ENCODE measurements around the gene COMMD7. TPM values are rescaled to one million over a fixed set of nuclear protein-coding genes. Genes with fewer than 3 reads are reported as not detected.

The COMMD7 gene
- 36.3 and 37.7 TPM in 2 replicates for total RNA-seq

DNA sequence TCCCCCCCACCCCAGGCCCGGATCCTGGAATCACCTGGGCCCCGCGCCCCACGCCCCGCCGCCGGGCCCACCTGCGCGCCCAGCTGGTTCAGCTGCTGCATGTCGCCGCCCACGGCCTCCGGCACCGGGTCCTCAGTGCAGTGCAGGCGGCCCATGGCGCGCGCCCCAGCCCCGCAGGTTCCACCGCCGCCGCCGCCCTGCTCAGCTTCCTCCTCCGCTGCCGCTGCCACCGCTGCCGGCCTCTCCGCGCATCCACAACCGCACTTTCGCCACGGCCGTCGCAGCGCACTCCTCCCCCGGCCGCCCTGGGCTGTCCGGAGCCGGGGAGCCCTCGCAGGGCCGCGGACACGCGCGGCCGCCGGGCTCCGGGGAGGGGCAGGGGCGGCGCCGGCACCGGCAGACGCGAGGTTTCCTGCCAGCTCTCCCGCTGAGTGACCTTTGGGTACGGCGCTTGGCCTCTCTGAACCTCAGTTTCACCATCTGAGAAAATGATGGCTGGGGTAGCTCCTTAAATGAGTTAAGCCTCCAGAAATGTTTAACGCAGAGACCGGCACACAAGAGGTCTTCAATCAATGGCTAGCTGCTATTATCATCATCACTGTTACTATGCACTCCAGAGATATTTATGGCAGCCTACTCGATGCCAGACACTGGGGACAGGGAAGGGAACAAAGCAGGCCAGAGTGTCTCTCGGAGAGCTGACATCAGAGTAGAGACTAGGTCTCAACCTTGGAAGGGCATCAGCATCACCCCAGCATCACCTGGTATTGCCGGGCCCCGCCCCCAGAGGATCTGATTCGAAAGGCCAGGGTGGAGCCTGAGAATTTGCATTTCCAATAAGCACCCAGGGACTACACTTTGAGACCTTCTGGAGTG, at the start of gene COMMD7:
Gene COMMD7 (minus strand): TSS at position 231 of the 876 bp plus-strand sequence. CDS start 76 bp downstream, at position 155.
- intact Hi-C loops (cut with micrococcal nuclease) = loop anchor here (2.0 to 5.0 kb wide), 3 partner anchors 19 to 206 kb away; partner anchors contain the start of gene DNMT3B
- no peaks in the 10 kb centered on the region for H3K9me3 Mint-ChIP-seq

GRCh38 chr20:32792731-32793458, 49.6 kb upstream of the COMMD7 start:
- intact Hi-C loops (cut with micrococcal nuclease) = loop anchor here (10.0 kb wide), 1 partner anchor 102 kb away; no protein-coding TSS in a partner anchor
- no peak overlapping the region for H3K27ac Mint-ChIP-seq
- no peaks in the 10 kb centered on the region for H3K9me3 Mint-ChIP-seq

More for the DNA sequence above, at the start of gene COMMD7:
- H3K27me3 Mint-ChIP-seq = no peaks in the 10 kb centered on the region
- peak; percentile 92 for DNase-seq
- peak within 1 kb of the TSS; percentile 93 for H3K4me3 Mint-ChIP-seq
- peaks cover 32% of the 10 kb centered on the region for H3K4me1 Mint-ChIP-seq
- H3K36me3 Mint-ChIP-seq (ENCODE audit: low read depth) = peaks cover 5% of the 10 kb centered on the region
- peak within 1 kb of the TSS; percentile 99 for H3K27ac Mint-ChIP-seq

DNA sequence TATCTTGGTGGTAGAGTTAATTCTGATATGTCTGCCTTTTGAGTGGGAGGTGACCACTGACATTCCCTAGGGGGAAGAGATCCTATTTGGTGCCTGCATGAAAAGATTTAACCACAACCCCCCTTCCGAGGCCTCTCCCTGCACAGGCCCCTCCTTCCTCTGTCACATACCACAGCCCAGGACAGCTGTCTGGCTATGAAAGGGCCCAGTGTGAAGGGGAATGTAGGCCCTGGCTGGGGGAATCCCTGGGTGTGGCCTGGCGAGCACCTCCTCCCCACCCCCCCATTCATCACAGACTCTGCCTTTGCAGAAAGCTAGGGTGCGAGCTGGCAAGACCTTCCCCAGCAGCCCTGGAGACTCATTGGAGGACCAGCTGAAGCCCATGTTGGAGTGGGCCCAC, 49.0 kb upstream of the COMMD7 start:
- intact Hi-C loops (cut with micrococcal nuclease) = loop anchor here (10.0 kb wide), 1 partner anchor 102 kb away; no protein-coding TSS in a partner anchor
- Mint-ChIP-seq H3K4me1 (peaks cover 26% of the 10 kb centered on the region), H3K27me3 (no peaks in the 10 kb centered on the region), H3K27ac (peak overlapping the region; percentile 19), H3K36me3 (ENCODE audit: low read depth) (no peaks in the 10 kb centered on the region), H3K9me3 (no peaks in the 10 kb centered on the region), H3K4me3 (no peak overlapping the region)
- peak; percentile 69 for DNase-seq

More at GRCh38 chr20:32792731-32793458, 49.6 kb upstream of the COMMD7 start:
- Mint-ChIP-seq H3K27me3 (no peaks in the 10 kb centered on the region), H3K4me3 (no peak overlapping the region), H3K36me3 (ENCODE audit: low read depth) (no peaks in the 10 kb centered on the region), H3K4me1 (peaks cover 26% of the 10 kb centered on the region)
- no peak for DNase-seq

DNA sequence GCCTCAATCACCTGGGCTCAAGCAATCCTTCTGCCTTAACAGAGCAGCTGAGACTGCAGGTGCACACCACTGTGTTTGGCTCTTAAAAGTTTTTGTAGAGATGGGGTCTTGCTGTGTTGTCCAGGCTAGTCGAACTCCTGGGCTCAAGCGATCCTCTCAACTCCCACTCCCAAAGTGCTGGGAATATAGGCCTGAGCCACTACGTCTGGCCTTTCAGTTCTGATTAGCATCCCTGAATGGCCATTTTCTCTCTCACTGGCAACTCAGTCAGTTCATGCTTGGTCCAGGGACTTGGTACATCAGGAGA, 47.4 kb upstream of the COMMD7 start:
- Mint-ChIP-seq H3K27me3 (no peaks in the 10 kb centered on the region), H3K4me1 (peaks cover 24% of the 10 kb centered on the region), H3K9me3 (no peaks in the 10 kb centered on the region), H3K36me3 (ENCODE audit: low read depth) (no peaks in the 10 kb centered on the region), H3K4me3 (no peak overlapping the region), H3K27ac (no peak overlapping the region)
- no peak for DNase-seq
- intact Hi-C loops (cut with micrococcal nuclease) = loop anchor here (1.0 to 10.0 kb wide), 2 partner anchors 104 to 509 kb away; no protein-coding TSS in a partner anchor

DNA sequence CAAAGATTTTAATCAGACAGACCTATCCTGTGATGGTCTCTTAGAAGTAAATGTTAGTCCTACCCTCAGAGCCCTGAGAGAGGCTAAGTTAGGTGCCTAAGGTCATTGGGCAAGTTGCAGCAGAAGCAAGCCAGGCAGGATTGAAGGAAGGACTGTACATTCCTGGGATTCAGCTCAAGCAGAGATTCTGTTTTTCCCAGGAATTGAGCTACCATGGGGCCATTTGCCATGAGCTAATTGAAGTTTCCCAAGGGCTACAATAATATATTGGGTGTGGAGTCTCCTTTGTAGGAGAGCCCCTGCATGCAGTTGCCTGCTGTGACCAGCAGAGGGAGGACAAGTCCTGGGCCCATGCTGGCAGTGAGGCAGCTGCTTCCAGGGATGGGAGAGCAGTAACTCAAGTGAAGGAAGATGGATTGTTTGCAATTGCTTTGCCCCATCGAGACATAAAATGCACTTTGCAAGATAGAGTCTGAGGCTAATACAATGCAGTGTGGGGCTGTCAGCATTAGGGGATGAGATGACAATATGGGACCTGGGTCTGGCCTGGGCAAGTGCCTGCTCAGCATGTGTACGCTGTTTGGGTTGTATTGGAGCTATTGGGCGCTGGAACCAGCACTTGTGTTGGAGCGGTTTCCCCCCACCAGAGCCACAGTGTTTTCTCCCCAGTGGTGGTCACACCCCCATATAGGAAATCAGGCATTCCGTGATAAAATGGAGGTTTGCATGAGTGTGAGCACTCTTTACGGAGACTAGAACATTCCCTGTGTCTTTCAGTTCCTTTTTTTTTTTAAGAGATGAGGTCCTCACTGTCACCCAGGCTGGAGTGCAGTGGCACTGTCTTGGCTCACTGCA, 46.9 kb upstream of the COMMD7 start:
- Mint-ChIP-seq H3K9me3 (no peaks in the 10 kb centered on the region), H3K4me3 (no peak overlapping the region), H3K36me3 (ENCODE audit: low read depth) (no peaks in the 10 kb centered on the region), H3K27ac (no peak overlapping the region), H3K27me3 (no peaks in the 10 kb centered on the region), H3K4me1 (peaks cover 24% of the 10 kb centered on the region)
- DNase-seq = peak; percentile 92
- intact Hi-C loops (cut with micrococcal nuclease) = loop anchor here (1.0 to 10.0 kb wide), 2 partner anchors 105 to 509 kb away; no protein-coding TSS in a partner anchor

GRCh38 chr20:32787168-32787567, 43.9 kb upstream of the COMMD7 start:
- Mint-ChIP-seq H3K27me3 (no peaks in the 10 kb centered on the region), H3K36me3 (ENCODE audit: low read depth) (no peaks in the 10 kb centered on the region), H3K27ac (no peak overlapping the region), H3K4me3 (no peak overlapping the region), H3K4me1 (peaks cover 7% of the 10 kb centered on the region), H3K9me3 (no peaks in the 10 kb centered on the region)
- DNase-seq = no peak
- intact Hi-C loops (cut with micrococcal nuclease) = no loop called here

DNA sequence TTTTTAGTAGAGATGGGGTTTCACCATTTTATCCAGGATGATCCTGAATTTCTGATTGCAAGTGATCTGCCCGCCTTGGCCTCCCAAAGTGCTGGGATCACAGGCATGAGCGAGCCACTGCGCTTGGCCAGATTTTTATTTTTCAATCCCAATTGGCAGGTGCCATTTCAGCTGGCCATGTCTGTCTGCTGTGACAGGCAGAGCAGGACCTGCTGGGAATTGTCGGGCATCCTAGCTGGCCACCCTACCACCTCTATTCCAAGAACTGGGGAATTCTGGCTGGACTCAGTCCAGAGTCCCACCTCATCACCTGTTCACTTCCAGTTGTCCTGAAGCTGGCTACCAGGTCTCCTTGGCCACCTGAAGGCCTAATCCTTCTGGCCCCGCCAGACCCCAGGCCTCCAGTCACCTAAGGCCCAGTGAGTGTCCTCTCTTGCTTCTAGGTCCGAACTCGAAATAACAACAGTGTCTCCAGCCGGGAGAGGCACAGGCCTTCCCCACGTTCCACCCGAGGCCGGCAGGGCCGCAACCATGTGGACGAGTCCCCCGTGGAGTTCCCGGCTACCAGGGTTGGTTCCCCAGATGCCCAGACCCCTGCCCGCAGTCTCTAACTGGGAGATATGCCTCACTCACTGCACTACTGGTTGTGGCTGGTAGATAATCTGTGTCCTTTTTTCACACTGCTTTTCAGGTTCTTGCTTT, 42.9 kb upstream of the COMMD7 start:
- Mint-ChIP-seq H3K36me3 (ENCODE audit: low read depth) (no peaks in the 10 kb centered on the region), H3K4me1 (peaks cover 2% of the 10 kb centered on the region), H3K27ac (no peak overlapping the region), H3K4me3 (no peak overlapping the region), H3K27me3 (no peaks in the 10 kb centered on the region), H3K9me3 (no peaks in the 10 kb centered on the region)
- intact Hi-C loops (cut with micrococcal nuclease) = no loop called here
- DNase-seq = no peak

GRCh38 chr20:32784369-32785080, 41.3 kb upstream of the COMMD7 start:
- DNase-seq = no peak
- no peaks in the 10 kb centered on the region for H3K9me3 Mint-ChIP-seq
- intact Hi-C loops (cut with micrococcal nuclease) = no loop called here
- H3K27me3 Mint-ChIP-seq = no peaks in the 10 kb centered on the region
- H3K36me3 Mint-ChIP-seq (ENCODE audit: low read depth) = no peaks in the 10 kb centered on the region
- no peaks in the 10 kb centered on the region for H3K4me1 Mint-ChIP-seq
- no peak overlapping the region for H3K27ac Mint-ChIP-seq
- H3K4me3 Mint-ChIP-seq = no peak overlapping the region

- intact Hi-C loops (cut with micrococcal nuclease) = no loop called here
- H3K4me3 Mint-ChIP-seq = no peak overlapping the region
- no peaks in the 10 kb centered on the region for H3K27me3 Mint-ChIP-seq
- no peak for DNase-seq
- H3K27ac Mint-ChIP-seq = no peak overlapping the region
- no peaks in the 10 kb centered on the region for H3K36me3 Mint-ChIP-seq (ENCODE audit: low read depth)
- no peaks in the 10 kb centered on the region for H3K9me3 Mint-ChIP-seq
- peaks cover 5% of the 10 kb centered on the region for H3K4me1 Mint-ChIP-seq
Observed at GRCh38 chr20:32780749-32781655, 37.7 kb upstream of the COMMD7 start.

DNA sequence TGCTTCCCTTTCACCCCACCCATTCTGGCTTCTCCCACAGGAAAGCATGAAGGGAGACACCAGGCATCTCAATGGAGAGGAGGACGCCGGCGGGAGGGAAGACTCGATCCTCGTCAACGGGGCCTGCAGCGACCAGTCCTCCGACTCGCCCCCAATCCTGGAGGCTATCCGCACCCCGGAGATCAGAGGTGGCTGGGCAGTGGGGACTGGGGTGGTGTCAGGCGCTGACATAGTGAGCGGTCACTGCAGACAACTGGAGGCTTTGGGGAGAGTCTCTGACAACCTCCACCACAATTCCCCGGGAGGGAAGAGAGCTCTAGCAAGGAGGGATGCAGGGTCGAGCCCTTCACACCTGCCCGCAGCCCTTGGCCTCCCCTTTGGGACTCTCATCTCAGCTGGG, 37.0 kb upstream of the COMMD7 start:
- no peaks in the 10 kb centered on the region for H3K27me3 Mint-ChIP-seq
- intact Hi-C loops (cut with micrococcal nuclease) = no loop called here
- no peak for DNase-seq
- H3K36me3 Mint-ChIP-seq (ENCODE audit: low read depth) = no peaks in the 10 kb centered on the region
- H3K9me3 Mint-ChIP-seq = no peaks in the 10 kb centered on the region
- peaks cover 5% of the 10 kb centered on the region for H3K4me1 Mint-ChIP-seq
- no peak overlapping the region for H3K4me3 Mint-ChIP-seq
- H3K27ac Mint-ChIP-seq = no peak overlapping the region

DNA sequence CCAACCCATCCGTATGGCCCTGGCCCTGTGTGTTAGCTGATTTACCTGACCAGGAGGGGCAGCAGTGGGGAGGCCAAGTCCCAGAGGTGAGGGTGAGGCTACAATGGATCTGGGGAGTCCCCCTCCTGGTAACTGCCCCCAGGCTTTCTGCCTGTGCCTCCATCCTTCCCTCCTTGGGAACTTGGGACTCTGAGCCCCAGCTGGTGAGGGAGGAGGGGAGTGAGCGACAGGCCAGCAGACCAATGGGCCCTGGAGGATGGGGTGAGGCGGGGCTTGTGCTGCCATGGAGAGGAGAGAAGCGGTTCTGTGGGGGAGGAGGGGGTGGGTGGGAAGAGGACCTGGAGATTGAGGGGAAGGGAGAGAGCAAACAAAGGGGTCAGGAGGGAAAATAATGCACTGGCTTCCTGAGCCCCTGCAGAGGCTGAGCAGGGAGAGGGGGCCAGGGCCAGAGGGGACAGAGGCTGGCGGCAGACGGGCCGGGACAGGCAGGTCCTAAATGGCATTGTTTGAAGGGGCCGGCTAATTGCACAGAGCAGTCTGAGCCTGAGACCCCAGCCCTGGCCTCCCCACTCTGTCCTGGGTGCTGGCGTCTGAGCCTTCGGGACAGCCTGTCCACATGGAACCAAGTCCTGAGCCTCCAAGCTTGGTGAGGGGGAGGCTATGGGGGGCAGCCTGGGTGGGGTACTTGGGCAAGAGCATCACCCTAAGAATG, 36.4 kb upstream of the COMMD7 start:
- peaks cover 5% of the 10 kb centered on the region for H3K4me1 Mint-ChIP-seq
- H3K36me3 Mint-ChIP-seq (ENCODE audit: low read depth) = no peaks in the 10 kb centered on the region

More for the DNA sequence above, 36.4 kb upstream of the COMMD7 start:
- H3K4me3 Mint-ChIP-seq = no peak overlapping the region
- H3K9me3 Mint-ChIP-seq = no peaks in the 10 kb centered on the region
- no peak overlapping the region for H3K27ac Mint-ChIP-seq
- DNase-seq = no peak
- no peaks in the 10 kb centered on the region for H3K27me3 Mint-ChIP-seq
- intact Hi-C loops (cut with micrococcal nuclease) = loop anchor here (5.0 kb wide), 1 partner anchor 37 kb away; the partner anchor contains the start of gene COMMD7
